DND-41 (cell line): Measurements from ENCODE around the gene ATF5.

Experiments
- ATAC-seq: fragments of 200-7000 bp; cut with Tn5 transposase; 3 replicates; pipeline ENCODE4 v1.9.1; 2021; ENCODE audit warnings: low read depth; ENCODE audit not compliant: insufficient read depth
- DNase-seq: peaks from one replicate; pipeline ENCODE4 v3.0.0-alpha.2; 2020
- H2AFZ ChIP-seq: 2 replicates; pipeline ENCODE4 v1.6.0; 2012; ENCODE audit warnings: low read depth, low read length
- H3K27ac ChIP-seq: 2 replicates; pipeline ENCODE4 v1.5.1; 2012; ENCODE audit warnings: low read length, inconsistent platforms
- H3K27me3 ChIP-seq: fragments of 200-600 bp; sonication (generic); 2 replicates; pipeline ENCODE4 v1.6.0; 2012; ENCODE audit warnings: low read length, mild to moderate bottlenecking, inconsistent platforms; ENCODE audit not compliant: insufficient read depth, poor library complexity
- H3K36me3 ChIP-seq: 2 replicates; pipeline ENCODE4 v1.5.1; 2012; ENCODE audit warnings: low read length, inconsistent platforms; ENCODE audit not compliant: insufficient read depth
- H3K4me1 ChIP-seq: 2 replicates; pipeline ENCODE4 v1.5.1; 2012; ENCODE audit warnings: mild to moderate bottlenecking, low read length; ENCODE audit not compliant: insufficient read depth
- H3K4me2 ChIP-seq: 2 replicates; pipeline ENCODE4 v1.6.0; 2012; ENCODE audit warnings: mild to moderate bottlenecking, moderate library complexity, low read length, inconsistent platforms; ENCODE audit not compliant: insufficient read depth
- H3K4me3 ChIP-seq, 2 experiments: fragments of 200-600 bp in 1 of 2; shearing (Covaris generic) in 1 of 2; 2 replicates each; pipeline ENCODE4 v1.5.1; 2012 to 2016; ENCODE audit warnings: inconsistent platforms in 2 of 2, low read length in 2 of 2, mild to moderate bottlenecking in 2 of 2, low read depth in 1 of 2, moderate library complexity in 1 of 2
- H3K79me2 ChIP-seq: 2 replicates; pipeline ENCODE4 v1.6.0; 2012; ENCODE audit warnings: low read length, inconsistent platforms; ENCODE audit not compliant: insufficient read depth
- H3K9ac ChIP-seq: 2 replicates; pipeline ENCODE4 v1.6.0; 2012; ENCODE audit warnings: low read depth, mild to moderate bottlenecking, inconsistent platforms, low read length, moderate library complexity
- H3K9me3 ChIP-seq: 2 replicates; pipeline ENCODE4 v1.5.1; 2012; ENCODE audit warnings: low read length, moderate library complexity, mild to moderate bottlenecking, inconsistent platforms; ENCODE audit not compliant: insufficient read depth, severe bottlenecking
- H4K20me1 ChIP-seq: 2 replicates; pipeline ENCODE4 v1.6.0; 2012; ENCODE audit warnings: low read length; ENCODE audit not compliant: insufficient read depth
- CTCF ChIP-seq: IDR thresholded peaks from 2 replicates; pipeline ENCODE4 v1.5.1; 2012; ENCODE audit warnings: borderline replicate concordance, low read length, moderate library complexity, mild to moderate bottlenecking; ENCODE audit not compliant: poor library complexity, severe bottlenecking; ENCODE audit errors: extremely low read depth
- EZH2 ChIP-seq: IDR thresholded peaks from 3 replicates; pipeline ENCODE4 v1.6.1; 2012; ENCODE audit warnings: borderline replicate concordance, low read depth, mild to moderate bottlenecking, moderate library complexity, low read length, inconsistent platforms; ENCODE audit not compliant: severe bottlenecking

ATF5 gene

DNA sequence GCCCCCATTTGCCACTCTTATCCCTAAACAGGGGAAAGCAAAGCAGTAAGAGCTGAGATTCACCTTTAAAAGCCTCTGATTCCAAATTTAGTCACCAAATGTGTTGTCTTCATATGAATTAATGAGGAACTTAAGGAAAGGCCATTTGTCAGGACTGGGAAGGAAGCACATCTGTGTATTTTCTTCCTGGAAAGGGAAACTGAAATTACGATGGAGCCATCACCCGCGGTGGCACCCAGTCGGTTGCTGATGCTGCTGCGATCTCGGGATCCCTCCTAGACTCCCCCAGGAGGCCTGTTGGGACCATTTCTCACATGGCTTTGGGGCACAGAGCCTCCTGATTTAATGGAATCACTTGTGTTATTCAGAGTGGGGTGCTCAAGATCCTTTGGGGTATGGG, 24.9 kb upstream of the ATF5 start:
- Histone ChIP-seq H3K4me1 (peaks cover 4% of the 10 kb centered on the region; the same call in 1 of the 2 replicates), H2AFZ (no peak overlapping the region)

GRCh38 chr19:49906879-49907564, 22.0 kb upstream of the ATF5 start:
- Histone ChIP-seq H3K4me3 (no peak overlapping the region), H3K27ac (no peak overlapping the region), H3K27me3 (no peaks in the 10 kb centered on the region), H2AFZ (no peak overlapping the region), H3K4me1 (peaks cover 4% of the 10 kb centered on the region; the same call in 1 of the 2 replicates), H3K9me3 (no peaks in the 10 kb centered on the region), H4K20me1 (peaks cover 60% of the 10 kb centered on the region), H3K79me2 (peaks cover 39% of the 10 kb centered on the region), H3K9ac (no peak overlapping the region), H3K36me3 (peaks cover 56% of the 10 kb centered on the region), H3K4me2 (no peak overlapping the region)
- DNase-seq (no peak), ATAC-seq (no peak)
- no peak for TF ChIP-seq CTCF
- no peak for TF ChIP-seq EZH2

More for the DNA sequence above, 24.9 kb upstream of the ATF5 start:
- DNase-seq (no peak), ATAC-seq (no peak)
- Histone ChIP-seq H3K9me3 (no peaks in the 10 kb centered on the region), H3K4me2 (no peak overlapping the region), H3K4me3 (no peak overlapping the region), H4K20me1 (peaks cover 35% of the 10 kb centered on the region), H3K9ac (no peak overlapping the region), H3K27ac (no peak overlapping the region), H3K27me3 (no peaks in the 10 kb centered on the region), H3K79me2 (peaks cover 11% of the 10 kb centered on the region; the same call in 1 of the 2 replicates), H3K36me3 (peaks cover 29% of the 10 kb centered on the region)
- TF ChIP-seq CTCF, result no peak
- TF ChIP-seq EZH2, result no peak

GRCh38 chr19:49907745-49908446, 21.1 kb upstream of the ATF5 start:
- Histone ChIP-seq H3K79me2 (peaks cover 45% of the 10 kb centered on the region), H4K20me1 (peaks cover 67% of the 10 kb centered on the region), H3K4me3 (no peak overlapping the region), H3K27ac (no peak overlapping the region), H2AFZ (no peak overlapping the region), H3K9ac (no peak overlapping the region), H3K4me2 (no peak overlapping the region), H3K4me1 (peaks cover 4% of the 10 kb centered on the region; the same call in 1 of the 2 replicates), H3K36me3 (peaks cover 64% of the 10 kb centered on the region), H3K27me3 (no peaks in the 10 kb centered on the region), H3K9me3 (no peaks in the 10 kb centered on the region)
- TF ChIP-seq CTCF (no peak), EZH2 (no peak)
- DNase-seq, result no peak
- no peak for ATAC-seq
